Right lobe of liver (tissue), 6 donors: Measurements from ENCODE around the gene NOVA2. TPM values are rescaled to one million over a fixed set of nuclear protein-coding genes. Genes with fewer than 3 reads are reported as not detected.
A peak's percentile ranks its signal among the peaks of the same experiment; 100 is the strongest.

Source experiments
- ATAC-seq, 4 donors: fragments of 200-7000 bp; cut with Tn5 transposase; one replicate each; pipeline ENCODE4 v1.9.1; 2020; ENCODE audit warnings: mild to moderate bottlenecking in 4 of 4, moderate library complexity in 4 of 4
- DNase-seq, 3 donors: peaks; one replicate each; pipeline ENCODE4 v3.0.0-alpha.2; 2020
- H3K27ac ChIP-seq, 3 donors: fragments of 200-600 bp; one replicate each; pipeline ENCODE4 v1.8.0; 2022
- H3K27me3 ChIP-seq, 2 donors: fragments of 200-600 bp; one replicate each; pipeline ENCODE4 v1.8.0; 2022
- H3K36me3 ChIP-seq, 4 donors: fragments of 200-600 bp; sonication (generic) in 1 of 4; one replicate each; pipeline versions ENCODE4 v1.5.1 to v1.8.0; 2017 to 2022; ENCODE audit warnings: control low read depth in 1 of 4
- H3K4me1 ChIP-seq, 4 donors: fragments of 200-600 bp; sonication (generic) in 1 of 4; one replicate each; pipeline versions ENCODE4 v1.5.1 to v1.8.0; 2017 to 2022; ENCODE audit warnings: control low read depth in 1 of 4
- H3K4me3 ChIP-seq, 3 donors: fragments of 200-600 bp; one replicate each; pipeline ENCODE4 v1.8.0; 2022
- H3K9me3 ChIP-seq, 4 donors: fragments of 200-600 bp; sonication (generic) in 1 of 4; one replicate each; pipeline versions ENCODE4 v1.5.1 to v1.8.0; 2017 to 2022; ENCODE audit warnings: control low read depth in 1 of 4
- POLR2A ChIP-seq: fragments of 450-650 bp; IDR thresholded peaks from one replicate; pipeline ENCODE4 v1.6.1; 2017; ENCODE audit warnings: antibody characterized with exemption, mild to moderate bottlenecking
- WGBS: methylation state at CpG from one replicate; pipeline ENCODE4 v1.1.6; 2018; ENCODE audit warnings: low coverage, low lambda C conversion rate; ENCODE audit not compliant: insufficient coverage; ENCODE audit errors: missing lambda C conversion rate; 5-methylcytosine and 5-hydroxymethylcytosine counted together
- intact Hi-C, 2 donors: fragments of 100-400 bp; cut with DNase I; formaldehyde crosslinking; loops; one replicate each; pipeline versions ENCODE4 v1.11.2 to v1.14.1; 2022
- total RNA-seq, 6 experiments: library from RNA; depleted of rRNA in 2 of 6; stranded (reverse); fragments of >200 nt in 2 of 6; fragmentation: NEBNext Ultra II Directional in 3 of 6; extraction: Animal tissue kit (Norgen Biotek cat#: 25700) in 3 of 6; gene quantifications; one replicate each; pipeline versions ENCODE4 v1.1.0 to v1.2.4, GENCODE V29; 2016 to 2023
- TF ChIP-seq, protein P1 (sequence below), 4 donors: fragments of 200-600 bp in 3 of 4; fragments of 450-650 bp in 1 of 4; IDR thresholded peaks; one replicate each; pipeline versions ENCODE4 v1.5.1 to v1.8.0; 2016 to 2022; ENCODE audit warnings: antibody characterized with exemption in 4 of 4, mild to moderate bottlenecking in 2 of 4
- donor health status: DM: no; HTN: yes; CAD: no.
- donor health status: DM: no; HTN: no; CAD: no.
- donor health status: DM: no; HTN: no; CAD: no.
- donor health status: DM: no; HTN: yes; CAD: no.
- donor health status: DM: no; HTN: yes; CAD: no.

Gene NOVA2
- total RNA-seq, 6 experiments from 2014 or later: 0.66 to 2.5 (median 0.85) TPM

DNA sequence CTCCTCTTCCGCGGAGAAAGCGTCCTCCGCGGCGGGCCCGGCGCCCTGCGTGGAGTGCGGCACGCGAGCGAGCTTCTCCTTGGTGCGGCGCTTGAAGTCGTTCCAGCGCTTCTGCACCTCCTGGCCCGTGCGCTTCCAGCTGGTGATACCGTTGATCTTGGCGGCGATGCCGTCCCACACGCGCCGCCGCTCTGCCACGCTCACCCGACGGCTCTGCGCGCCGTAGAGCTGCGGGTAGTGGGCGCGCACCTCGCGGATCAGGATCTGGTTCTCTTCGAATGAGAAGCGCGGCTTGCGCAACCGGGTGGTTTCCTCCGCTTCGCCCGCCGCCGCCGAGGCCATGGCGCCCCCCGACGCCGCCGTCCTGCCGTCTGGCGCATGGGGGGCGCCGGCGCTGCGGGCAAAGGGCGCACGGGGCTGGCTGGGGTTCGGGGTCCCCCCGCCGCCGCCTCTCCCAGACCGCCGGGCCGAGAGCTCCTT is 72.2 kb downstream of the NOVA2 start:
- H3K27ac ChIP-seq: no peak overlapping the region
- H3K4me1 ChIP-seq: peaks cover 0 to 15% (median 5%) of the 10 kb centered on the region in 4 donors
- H3K9me3 ChIP-seq: no peaks in the 10 kb centered on the region
- intact Hi-C loops: no loop called here
- H3K27me3 ChIP-seq: no peaks in the 10 kb centered on the region
- peak overlapping the region; percentile 62 to 65 (median 62) for H3K4me3 ChIP-seq
- peaks cover 0 to 6% (median 2%) of the 10 kb centered on the region in 4 donors for H3K36me3 ChIP-seq
- WGBS: 3% methylated on average over 12 of the region's 69 CpGs
- DNase-seq (peak in 2 of 3 donors; percentile 60 to 70), ATAC-seq (no peak)
- TF ChIP-seq, protein P1, sequence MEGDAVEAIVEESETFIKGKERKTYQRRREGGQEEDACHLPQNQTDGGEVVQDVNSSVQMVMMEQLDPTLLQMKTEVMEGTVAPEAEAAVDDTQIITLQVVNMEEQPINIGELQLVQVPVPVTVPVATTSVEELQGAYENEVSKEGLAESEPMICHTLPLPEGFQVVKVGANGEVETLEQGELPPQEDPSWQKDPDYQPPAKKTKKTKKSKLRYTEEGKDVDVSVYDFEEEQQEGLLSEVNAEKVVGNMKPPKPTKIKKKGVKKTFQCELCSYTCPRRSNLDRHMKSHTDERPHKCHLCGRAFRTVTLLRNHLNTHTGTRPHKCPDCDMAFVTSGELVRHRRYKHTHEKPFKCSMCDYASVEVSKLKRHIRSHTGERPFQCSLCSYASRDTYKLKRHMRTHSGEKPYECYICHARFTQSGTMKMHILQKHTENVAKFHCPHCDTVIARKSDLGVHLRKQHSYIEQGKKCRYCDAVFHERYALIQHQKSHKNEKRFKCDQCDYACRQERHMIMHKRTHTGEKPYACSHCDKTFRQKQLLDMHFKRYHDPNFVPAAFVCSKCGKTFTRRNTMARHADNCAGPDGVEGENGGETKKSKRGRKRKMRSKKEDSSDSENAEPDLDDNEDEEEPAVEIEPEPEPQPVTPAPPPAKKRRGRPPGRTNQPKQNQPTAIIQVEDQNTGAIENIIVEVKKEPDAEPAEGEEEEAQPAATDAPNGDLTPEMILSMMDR (IDR thresholded peaks at IDR 0.05): no peak
- TF ChIP-seq POLR2A: no peak

DNA sequence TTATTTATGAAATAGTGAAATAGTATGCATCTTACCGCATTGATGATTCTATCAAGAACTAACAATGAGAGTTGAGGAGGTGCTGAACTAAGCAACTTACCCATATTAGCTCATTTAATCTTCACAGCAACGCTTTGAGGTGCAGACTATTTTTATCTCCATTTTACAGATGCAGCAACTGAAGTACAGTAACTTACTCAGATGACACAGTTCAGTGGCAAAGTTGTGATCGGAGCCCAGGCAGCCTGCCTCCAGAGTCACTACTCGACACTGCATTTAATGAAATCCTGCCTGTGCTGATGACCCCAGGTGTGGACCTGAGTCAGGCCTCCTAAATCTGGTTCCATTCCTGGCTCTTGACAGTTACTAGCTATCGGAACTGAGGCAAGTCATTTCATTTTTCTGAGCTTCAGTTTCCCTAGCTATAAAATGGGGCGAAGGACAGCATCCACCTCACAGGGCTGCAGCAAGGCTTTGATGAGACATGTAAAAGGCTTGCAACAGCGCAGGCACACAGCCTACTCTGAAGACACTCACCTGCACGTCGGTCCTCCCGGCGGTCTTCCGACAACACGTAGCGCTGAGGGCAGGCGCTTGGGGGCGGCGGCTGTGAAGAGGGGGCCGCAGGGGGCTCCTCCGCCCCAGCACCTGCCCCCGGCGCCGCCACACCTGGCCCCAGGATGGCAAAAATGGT is 72.8 kb downstream of the NOVA2 start:
- DNase-seq (no peak), ATAC-seq (no peak)
- H3K9me3 ChIP-seq: no peaks in the 10 kb centered on the region
- peak overlapping the region in 2 of 3 donors; percentile 62 for H3K4me3 ChIP-seq
- H3K27ac ChIP-seq: no peak overlapping the region
- intact Hi-C loops: no loop called here
- peaks cover 0 to 15% (median 5%) of the 10 kb centered on the region in 4 donors for H3K4me1 ChIP-seq
- no peaks in the 10 kb centered on the region for H3K27me3 ChIP-seq
- peaks cover 0 to 6% (median 2%) of the 10 kb centered on the region in 4 donors for H3K36me3 ChIP-seq
- TF ChIP-seq, protein P1 (IDR thresholded peaks at IDR 0.05): no peak
- TF ChIP-seq POLR2A: no peak
- 62% methylated on average over 8 of the region's 22 CpGs for WGBS

DNA sequence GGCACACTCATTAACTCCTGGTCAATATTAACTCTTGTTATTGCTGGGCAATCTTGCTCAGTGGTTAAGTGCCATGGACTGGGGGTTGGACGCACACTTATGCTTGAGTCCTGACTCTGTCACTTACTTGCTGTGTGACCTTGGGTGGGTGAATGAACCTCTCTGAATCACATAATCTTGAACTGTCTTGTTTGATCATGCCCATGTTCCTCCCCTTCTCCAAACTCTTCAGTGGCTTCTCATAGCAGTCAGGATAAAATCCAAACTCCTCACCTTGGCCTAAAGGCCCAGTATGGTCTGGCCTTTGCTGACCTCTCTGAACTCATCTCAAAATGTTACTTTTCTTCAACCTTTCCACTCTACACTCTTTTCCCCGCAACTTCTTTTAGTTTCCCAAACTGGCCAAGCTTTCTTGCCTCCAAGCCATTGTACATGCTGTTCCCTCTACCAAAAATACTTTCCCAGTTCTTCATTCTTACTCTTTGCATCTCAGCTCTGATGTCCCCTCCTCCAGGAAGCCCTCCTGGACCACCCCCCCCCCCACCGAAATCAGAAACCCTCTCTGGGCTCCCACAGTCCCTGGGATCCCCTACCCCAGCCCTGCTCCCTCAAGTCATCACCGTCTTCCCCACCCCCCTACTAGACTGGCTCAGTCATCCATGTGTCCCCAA is 73.6 kb downstream of the NOVA2 start:
- ATAC-seq (no peak), DNase-seq (no peak)
- Histone ChIP-seq H3K4me3 (no peak overlapping the region), H3K9me3 (no peaks in the 10 kb centered on the region), H3K36me3 (peaks cover 0 to 9% (median 2%) of the 10 kb centered on the region in 4 donors), H3K27ac (no peak overlapping the region), H3K4me1 (peaks cover 0 to 15% (median 5%) of the 10 kb centered on the region in 4 donors), H3K27me3 (no peaks in the 10 kb centered on the region)
- WGBS: 93% methylated on average over 4 of the region's 4 CpGs
- intact Hi-C loops: loop anchor here in 1 of 2 donors (10.0 kb wide), 1 partner anchor 85 kb away; the partner anchor contains the start of gene RSPH6A
- TF ChIP-seq, protein P1 (IDR thresholded peaks at IDR 0.05): no peak
- no peak for TF ChIP-seq POLR2A

DNA sequence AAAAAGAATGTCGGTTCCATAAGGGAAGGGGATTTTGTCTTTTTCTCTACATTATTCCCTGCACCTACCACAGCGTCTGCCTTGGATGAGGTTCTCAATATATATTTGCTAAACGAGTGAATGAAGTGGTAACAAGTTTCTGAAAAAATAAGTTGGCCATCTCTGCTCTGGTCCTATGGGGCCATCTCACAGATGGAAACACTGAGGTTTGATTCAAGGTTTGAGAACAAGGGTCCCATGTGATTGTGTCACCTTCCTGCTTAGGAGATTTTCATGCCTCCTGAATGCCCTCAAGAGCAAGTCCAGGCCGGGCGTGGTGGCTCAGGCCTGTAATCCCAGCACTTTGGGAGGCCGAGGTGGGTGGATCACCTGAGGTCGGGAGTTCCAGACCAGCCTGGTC is 74.4 kb downstream of the NOVA2 start:
- peaks cover 0 to 9% (median 2%) of the 10 kb centered on the region in 4 donors for H3K36me3 ChIP-seq
- no peaks in the 10 kb centered on the region for H3K27me3 ChIP-seq
- no peaks in the 10 kb centered on the region for H3K9me3 ChIP-seq
- H3K4me3 ChIP-seq: no peak overlapping the region
- ATAC-seq (no peak), DNase-seq (no peak)
- intact Hi-C loops: loop anchor here in 1 of 2 donors (10.0 kb wide), 1 partner anchor 84 kb away; the partner anchor contains the start of gene RSPH6A
- H3K4me1 ChIP-seq: peaks cover 0 to 15% (median 5%) of the 10 kb centered on the region in 4 donors
- WGBS: 97% methylated on average over 3 of the region's 7 CpGs
- no peak overlapping the region for H3K27ac ChIP-seq
- TF ChIP-seq, protein P1 (IDR thresholded peaks at IDR 0.05): no peak
- no peak for TF ChIP-seq POLR2A
